HG02852 (cell line): ENCODE data around the gene LMX1A.

Source experiments
- ATAC-seq: cut with Tn5 transposase; IDR thresholded peaks from one replicate; pipeline ENCODE4 v1.9.1; 2021; ENCODE audit warnings: mild to moderate bottlenecking, moderate library complexity; ENCODE audit not compliant: unreplicated experiment

The LMX1A gene

GRCh38 chr1:165355977-165356811 lies at the start of gene LMX1A:
Gene LMX1A, minus strand, starts transcription at chr1:165356715. Its CDS starts 1,156 bp downstream, at chr1:165355559.
- no peak for ATAC-seq

- ATAC-seq: peak; percentile 67
These were observed 47.4 kb upstream of the LMX1A start for GRCh38 chr1:165403835-165404482.

GRCh38 chr1:165402517-165403111 lies 46.1 kb upstream of the LMX1A start:
- ATAC-seq: no peak

GRCh38 chr1:165397944-165398343 lies 41.4 kb upstream of the LMX1A start:
- ATAC-seq: no peak

- ATAC-seq: no peak
These were observed 39.4 kb upstream of the LMX1A start for GRCh38 chr1:165395901-165396300.

- no peak for ATAC-seq
These were observed 39.0 kb upstream of the LMX1A start for GRCh38 chr1:165395478-165395877.

- ATAC-seq: peak; percentile 97
These were observed 36.4 kb upstream of the LMX1A start for GRCh38 chr1:165392634-165393571.

- no peak for ATAC-seq
These were observed 33.1 kb upstream of the LMX1A start for GRCh38 chr1:165389609-165390008.

- ATAC-seq: no peak
These were observed 31.4 kb upstream of the LMX1A start for GRCh38 chr1:165387961-165388360.

GRCh38 chr1:165387505-165387904 lies 31.0 kb upstream of the LMX1A start:
- ATAC-seq: no peak

- no peak for ATAC-seq
These were observed 27.3 kb upstream of the LMX1A start for GRCh38 chr1:165383599-165384405.

- ATAC-seq: no peak
These were observed 26.6 kb upstream of the LMX1A start for GRCh38 chr1:165383067-165383466.

GRCh38 chr1:165381745-165382505 lies 25.4 kb upstream of the LMX1A start:
- no peak for ATAC-seq

- ATAC-seq: peak; percentile 30
These were observed 20.3 kb upstream of the LMX1A start for GRCh38 chr1:165376811-165377311.

- peak; percentile 41 for ATAC-seq
These were observed 19.7 kb upstream of the LMX1A start for GRCh38 chr1:165376041-165376810.

GRCh38 chr1:165375623-165376022 lies 19.1 kb upstream of the LMX1A start:
- no peak for ATAC-seq

GRCh38 chr1:165371588-165372225 lies 15.2 kb upstream of the LMX1A start:
- ATAC-seq: no peak
